ENCODE data around the gene TPT1.

Gene TPT1

GRCh38 chr13:45296259-45296658 lies 44.7 kb downstream of the TPT1 start:
- no peaks in the 10 kb centered on the region for H4K20me1 ChIP-seq (ENCODE audit: insufficient read depth, low read length)
- H3K9me2 ChIP-seq (ENCODE audit: low read depth, low read length) = no peaks in the 10 kb centered on the region
- peaks cover 8% of the 10 kb centered on the region for H3K4me1 ChIP-seq (ENCODE audit: insufficient read depth, low read length, severe bottlenecking)
- no peaks in the 10 kb centered on the region for H3K9me3 ChIP-seq (ENCODE audit: low read length)
- H3K27me3 ChIP-seq (ENCODE audit: insufficient read depth, low read length) = no peaks in the 10 kb centered on the region
- H3K79me2 ChIP-seq (ENCODE audit: insufficient read depth, low read length) = no peaks in the 10 kb centered on the region
- H3K4me2 ChIP-seq (ENCODE audit: low read length) = no peak overlapping the region
- no peak overlapping the region for H2AFZ ChIP-seq (ENCODE audit: low read length)
- TF ChIP-seq, protein P1, sequence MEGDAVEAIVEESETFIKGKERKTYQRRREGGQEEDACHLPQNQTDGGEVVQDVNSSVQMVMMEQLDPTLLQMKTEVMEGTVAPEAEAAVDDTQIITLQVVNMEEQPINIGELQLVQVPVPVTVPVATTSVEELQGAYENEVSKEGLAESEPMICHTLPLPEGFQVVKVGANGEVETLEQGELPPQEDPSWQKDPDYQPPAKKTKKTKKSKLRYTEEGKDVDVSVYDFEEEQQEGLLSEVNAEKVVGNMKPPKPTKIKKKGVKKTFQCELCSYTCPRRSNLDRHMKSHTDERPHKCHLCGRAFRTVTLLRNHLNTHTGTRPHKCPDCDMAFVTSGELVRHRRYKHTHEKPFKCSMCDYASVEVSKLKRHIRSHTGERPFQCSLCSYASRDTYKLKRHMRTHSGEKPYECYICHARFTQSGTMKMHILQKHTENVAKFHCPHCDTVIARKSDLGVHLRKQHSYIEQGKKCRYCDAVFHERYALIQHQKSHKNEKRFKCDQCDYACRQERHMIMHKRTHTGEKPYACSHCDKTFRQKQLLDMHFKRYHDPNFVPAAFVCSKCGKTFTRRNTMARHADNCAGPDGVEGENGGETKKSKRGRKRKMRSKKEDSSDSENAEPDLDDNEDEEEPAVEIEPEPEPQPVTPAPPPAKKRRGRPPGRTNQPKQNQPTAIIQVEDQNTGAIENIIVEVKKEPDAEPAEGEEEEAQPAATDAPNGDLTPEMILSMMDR (IDR thresholded peaks at IDR 0.05; ENCODE audit: low read length) = no peak
- TF ChIP-seq EZH2 (IDR thresholded peaks at IDR 0.05; ENCODE audit: borderline replicate concordance, low read length) = no peak
- H3K9ac ChIP-seq (ENCODE audit: low read length) = no peak overlapping the region
- no peak overlapping the region for H3K27ac ChIP-seq (ENCODE audit: low read depth, low read length, poor library complexity, severe bottlenecking)
- no peak overlapping the region for H3K4me3 ChIP-seq (ENCODE audit: low read depth, low read length, poor library complexity, severe bottlenecking)
- no peaks in the 10 kb centered on the region for H3F3A ChIP-seq (ENCODE audit: insufficient read depth, low read length)
- no peaks in the 10 kb centered on the region for H3K36me3 ChIP-seq (ENCODE audit: insufficient read depth, low read length)

- Histone ChIP-seq H3F3A (ENCODE audit: insufficient read depth, low read length) (no peaks in the 10 kb centered on the region), H2AFZ (ENCODE audit: low read length) (no peak overlapping the region), H3K4me3 (ENCODE audit: low read depth, low read length, poor library complexity, severe bottlenecking) (no peak overlapping the region), H3K4me1 (ENCODE audit: insufficient read depth, low read length, severe bottlenecking) (peaks cover 8% of the 10 kb centered on the region), H3K9me2 (ENCODE audit: low read depth, low read length) (no peaks in the 10 kb centered on the region), H3K4me2 (ENCODE audit: low read length) (no peak overlapping the region), H3K9ac (ENCODE audit: low read length) (no peak overlapping the region), H3K27me3 (ENCODE audit: insufficient read depth, low read length) (no peaks in the 10 kb centered on the region), H3K27ac (ENCODE audit: low read depth, low read length, poor library complexity, severe bottlenecking) (no peak overlapping the region), H3K9me3 (ENCODE audit: low read length) (no peaks in the 10 kb centered on the region), H4K20me1 (ENCODE audit: insufficient read depth, low read length) (no peaks in the 10 kb centered on the region), H3K36me3 (ENCODE audit: insufficient read depth, low read length) (no peaks in the 10 kb centered on the region), H3K79me2 (ENCODE audit: insufficient read depth, low read length) (no peaks in the 10 kb centered on the region)
- TF ChIP-seq, protein P1 (IDR thresholded peaks at IDR 0.05; ENCODE audit: low read length) = no peak
- TF ChIP-seq EZH2 (IDR thresholded peaks at IDR 0.05; ENCODE audit: borderline replicate concordance, low read length) = no peak
Measured at GRCh38 chr13:45295536-45295935, 45.4 kb downstream of the TPT1 start.

DNA sequence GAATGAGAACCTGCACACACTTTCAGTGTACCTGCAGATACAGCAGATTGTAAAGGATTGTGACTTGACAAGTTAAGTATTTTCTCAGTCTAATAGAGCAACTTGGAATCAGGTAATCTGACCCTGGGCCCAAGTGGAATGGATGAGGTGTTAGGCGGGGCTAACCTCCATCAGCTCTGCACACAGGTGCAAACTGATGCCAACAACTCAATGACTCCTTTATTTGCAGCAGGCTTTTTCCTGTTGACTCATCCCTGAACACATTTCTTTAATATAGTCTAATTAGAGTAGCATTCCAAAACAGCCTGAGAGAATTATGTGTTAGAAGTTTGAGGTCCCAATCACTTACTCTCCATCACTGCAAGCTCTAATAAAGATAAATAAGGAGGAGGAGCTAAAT lies 48.8 kb downstream of the TPT1 start:
- H3F3A ChIP-seq (ENCODE audit: insufficient read depth, low read length) = no peaks in the 10 kb centered on the region
- H4K20me1 ChIP-seq (ENCODE audit: insufficient read depth, low read length) = no peaks in the 10 kb centered on the region
- no peak overlapping the region for H3K27ac ChIP-seq (ENCODE audit: low read depth, low read length, poor library complexity, severe bottlenecking)
- no peak for TF ChIP-seq EZH2 (IDR thresholded peaks at IDR 0.05; ENCODE audit: borderline replicate concordance, low read length)
- TF ChIP-seq, protein P1 (IDR thresholded peaks at IDR 0.05; ENCODE audit: low read length) = no peak
- no peak overlapping the region for H3K4me2 ChIP-seq (ENCODE audit: low read length)
- H3K9me2 ChIP-seq (ENCODE audit: low read depth, low read length) = no peaks in the 10 kb centered on the region
- no peaks in the 10 kb centered on the region; the same call in 1 of the 2 replicates for H3K36me3 ChIP-seq (ENCODE audit: insufficient read depth, low read length)
- no peaks in the 10 kb centered on the region for H3K9me3 ChIP-seq (ENCODE audit: low read length)
- no peak overlapping the region for H3K9ac ChIP-seq (ENCODE audit: low read length)
- no peaks in the 10 kb centered on the region for H3K27me3 ChIP-seq (ENCODE audit: insufficient read depth, low read length)
- H3K4me1 ChIP-seq (ENCODE audit: insufficient read depth, low read length, severe bottlenecking) = no peaks in the 10 kb centered on the region
- H2AFZ ChIP-seq (ENCODE audit: low read length) = no peak overlapping the region
- no peaks in the 10 kb centered on the region for H3K79me2 ChIP-seq (ENCODE audit: insufficient read depth, low read length)
- no peak overlapping the region for H3K4me3 ChIP-seq (ENCODE audit: low read depth, low read length, poor library complexity, severe bottlenecking)
